Right renal cortex interstitium (tissue), 3 donors: ENCODE data around the gene ACAP2. TPM values are rescaled to one million over a fixed set of nuclear protein-coding genes. Genes with fewer than 3 reads are reported as not detected.
"Not testable (repeated sequence)": the region's sequence is repeated elsewhere in the genome, so short reads cannot be mapped to it uniquely, and the experiment has no call there.

Experiments used
- DNase-seq, 3 donors: peaks; one replicate each; pipeline ENCODE4 v3.0.0-alpha.2; 2013; ENCODE audit warnings: low read depth in 3 of 3, low spot score in 2 of 3
- polyA plus RNA-seq, 3 donors: library from polyadenylated mRNA; unstranded; fragments of 120-200 nt; gene quantifications; one replicate each; pipeline ENCODE4 v1.2.1, GENCODE V29; 2013; ENCODE audit not compliant: insufficient read length in 3 of 3

The ACAP2 gene
- polyA plus RNA-seq, 3 donors = 30.2 to 34.7 (median 31.8) TPM

GRCh38 chr3:195443391-195443989 is 670 bp upstream of the ACAP2 start:
- DNase-seq = no peak

- DNase-seq = peak in 1 of 3 donors; percentile 32
Measured at GRCh38 chr3:195441992-195442572, 738 bp downstream of the ACAP2 start.

- peak in 1 of 3 donors; percentile 21 for DNase-seq
Measured at GRCh38 chr3:195441476-195441991, 1.3 kb downstream of the ACAP2 start.

GRCh38 chr3:195441051-195441450 is 1.8 kb downstream of the ACAP2 start:
- DNase-seq = no peak

- no peak for DNase-seq
Measured at GRCh38 chr3:195440379-195440778, 2.4 kb downstream of the ACAP2 start.

GRCh38 chr3:195438371-195438770 is 4.4 kb downstream of the ACAP2 start:
- DNase-seq = no peak

- DNase-seq = no peak
Measured at GRCh38 chr3:195425849-195426248, 17.0 kb downstream of the ACAP2 start.

- DNase-seq = no peak
Measured at GRCh38 chr3:195423818-195424217, 19.0 kb downstream of the ACAP2 start.

GRCh38 chr3:195421400-195421799 is 21.4 kb downstream of the ACAP2 start:
- DNase-seq = no peak

- DNase-seq = no peak
Measured at GRCh38 chr3:195416795-195417194, 26.0 kb downstream of the ACAP2 start.

GRCh38 chr3:195411836-195412235 is 31.0 kb downstream of the ACAP2 start:
- DNase-seq = no peak

GRCh38 chr3:195410546-195410945 is 32.3 kb downstream of the ACAP2 start:
- no peak for DNase-seq

GRCh38 chr3:195407531-195408409 is 35.0 kb downstream of the ACAP2 start:
- no peak for DNase-seq

GRCh38 chr3:195405651-195406050 is 37.2 kb downstream of the ACAP2 start:
- DNase-seq = no peak

GRCh38 chr3:195403841-195404408 is 38.9 kb downstream of the ACAP2 start:
- DNase-seq = no peak

GRCh38 chr3:195403244-195403643 is 39.6 kb downstream of the ACAP2 start:
- DNase-seq = no peak

- no peak for DNase-seq
Measured at GRCh38 chr3:195401943-195402342, 40.9 kb downstream of the ACAP2 start.

- not testable (repeated sequence) for DNase-seq
Measured at GRCh38 chr3:195398460-195398859, 44.4 kb downstream of the ACAP2 start.

GRCh38 chr3:195397524-195397923 is 45.3 kb downstream of the ACAP2 start:
- DNase-seq = no peak

- DNase-seq = no peak
Measured at GRCh38 chr3:195395208-195395816, 47.5 kb downstream of the ACAP2 start.

- DNase-seq = no peak
Measured at GRCh38 chr3:195394700-195395099, 48.1 kb downstream of the ACAP2 start.
